Thymus (tissue), 2 donors: ENCODE data around the gene MPRIP. TPM values are rescaled to one million over a fixed set of nuclear protein-coding genes. Genes with fewer than 3 reads are reported as not detected.

ENCODE experiments used
- polyA plus RNA-seq: library from polyadenylated mRNA; stranded (reverse); fragments of 200-250 nt; gene quantifications from one replicate; pipeline ENCODE4 v1.2.3, GENCODE V29; 2013
- total RNA-seq: library from RNA; stranded (reverse); fragments of 120-200 nt; gene quantifications from one replicate; pipeline ENCODE4 v1.2.4, GENCODE V29; 2013
- donor health status: healthy.

Gene MPRIP
- total and polyA plus RNA-seq, 2 donors = 99.8 to 137 TPM

Other genes starting within 250 kb of the MPRIP start
- 0.14 TPM for gene TNFRSF13B, start 70.3 kb upstream of the MPRIP start, total RNA-seq
- 2.6 TPM for gene TNFRSF13B, start 70.3 kb upstream of the MPRIP start, polyA plus RNA-seq
- 1.9 TPM for gene PLD6, start 163.9 kb downstream of the MPRIP start, total RNA-seq
- 3.8 TPM for gene PLD6, start 163.9 kb downstream of the MPRIP start, polyA plus RNA-seq
- gene FLCN, start 194.7 kb downstream of the MPRIP start, total RNA-seq = 14.6 TPM
- gene FLCN, start 194.7 kb downstream of the MPRIP start, polyA plus RNA-seq = 14.4 TPM
- gene COPS3, start 238.8 kb downstream of the MPRIP start, total RNA-seq = 105 TPM
- 56.6 TPM for gene COPS3, start 238.8 kb downstream of the MPRIP start, polyA plus RNA-seq